Nephron progenitor cell (in vitro differentiated cells): ENCODE measurements around the gene SEL1L.

Source experiments
- DNase-seq: peaks from one replicate; pipeline ENCODE4 v3.0.0; 2021
- H3K27ac Mint-ChIP-seq: 2 replicates; pipeline ENCODE4 v1.8.0; 2021; ENCODE audit warnings: mild to moderate bottlenecking, moderate library complexity, mixed read lengths
- H3K27me3 Mint-ChIP-seq: 2 replicates; pipeline ENCODE4 v1.8.0; 2021; ENCODE audit warnings: mild to moderate bottlenecking, low read depth, mixed read lengths; ENCODE audit not compliant: poor library complexity
- H3K36me3 Mint-ChIP-seq: 2 replicates; pipeline ENCODE4 v1.8.0; 2021; ENCODE audit warnings: low read depth, mixed read lengths
- H3K4me1 Mint-ChIP-seq: 2 replicates; pipeline ENCODE4 v1.8.0; 2021; ENCODE audit warnings: mixed read lengths
- H3K4me3 Mint-ChIP-seq: 2 replicates; pipeline ENCODE4 v1.8.0; 2021; ENCODE audit warnings: mild to moderate bottlenecking, moderate library complexity, mixed read lengths
- H3K9me3 Mint-ChIP-seq: 2 replicates; pipeline ENCODE4 v1.8.0; 2021; ENCODE audit warnings: mild to moderate bottlenecking, moderate library complexity, mixed read lengths
- TF ChIP-seq, protein P1 (sequence below): fragments of 200-600 bp; sonication (generic); IDR thresholded peaks from 2 replicates; pipeline ENCODE4 v1.5.0; 2021; ENCODE audit warnings: antibody characterized with exemption

Gene SEL1L

DNA sequence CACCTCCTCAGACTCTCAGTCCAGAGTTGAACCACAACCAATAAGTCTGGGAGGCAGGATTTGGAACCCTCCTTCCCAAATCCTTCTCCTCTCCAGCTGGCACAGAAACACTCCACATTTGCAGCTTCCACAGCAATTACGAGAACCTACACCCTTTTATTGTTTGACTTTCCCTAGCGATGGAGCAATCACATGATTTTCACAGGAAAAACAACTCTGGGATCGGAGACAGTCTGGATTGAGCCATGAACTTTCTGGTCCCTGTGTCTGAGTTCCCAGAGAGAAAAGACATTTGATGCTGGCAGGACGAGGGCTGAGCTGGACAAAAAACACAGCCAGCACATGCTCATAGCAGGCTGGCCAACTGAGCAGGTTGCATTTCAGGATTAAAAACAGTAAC lies 84.5 kb downstream of the SEL1L start:
- Mint-ChIP-seq H3K4me1 (peaks cover 38% of the 10 kb centered on the region), H3K27me3 (peaks cover 11% of the 10 kb centered on the region), H3K9me3 (peaks cover 6% of the 10 kb centered on the region), H3K36me3 (no peaks in the 10 kb centered on the region), H3K27ac (no peak overlapping the region), H3K4me3 (no peak overlapping the region)
- TF ChIP-seq, protein P1, sequence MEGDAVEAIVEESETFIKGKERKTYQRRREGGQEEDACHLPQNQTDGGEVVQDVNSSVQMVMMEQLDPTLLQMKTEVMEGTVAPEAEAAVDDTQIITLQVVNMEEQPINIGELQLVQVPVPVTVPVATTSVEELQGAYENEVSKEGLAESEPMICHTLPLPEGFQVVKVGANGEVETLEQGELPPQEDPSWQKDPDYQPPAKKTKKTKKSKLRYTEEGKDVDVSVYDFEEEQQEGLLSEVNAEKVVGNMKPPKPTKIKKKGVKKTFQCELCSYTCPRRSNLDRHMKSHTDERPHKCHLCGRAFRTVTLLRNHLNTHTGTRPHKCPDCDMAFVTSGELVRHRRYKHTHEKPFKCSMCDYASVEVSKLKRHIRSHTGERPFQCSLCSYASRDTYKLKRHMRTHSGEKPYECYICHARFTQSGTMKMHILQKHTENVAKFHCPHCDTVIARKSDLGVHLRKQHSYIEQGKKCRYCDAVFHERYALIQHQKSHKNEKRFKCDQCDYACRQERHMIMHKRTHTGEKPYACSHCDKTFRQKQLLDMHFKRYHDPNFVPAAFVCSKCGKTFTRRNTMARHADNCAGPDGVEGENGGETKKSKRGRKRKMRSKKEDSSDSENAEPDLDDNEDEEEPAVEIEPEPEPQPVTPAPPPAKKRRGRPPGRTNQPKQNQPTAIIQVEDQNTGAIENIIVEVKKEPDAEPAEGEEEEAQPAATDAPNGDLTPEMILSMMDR: no peak
- DNase-seq: no peak

DNA sequence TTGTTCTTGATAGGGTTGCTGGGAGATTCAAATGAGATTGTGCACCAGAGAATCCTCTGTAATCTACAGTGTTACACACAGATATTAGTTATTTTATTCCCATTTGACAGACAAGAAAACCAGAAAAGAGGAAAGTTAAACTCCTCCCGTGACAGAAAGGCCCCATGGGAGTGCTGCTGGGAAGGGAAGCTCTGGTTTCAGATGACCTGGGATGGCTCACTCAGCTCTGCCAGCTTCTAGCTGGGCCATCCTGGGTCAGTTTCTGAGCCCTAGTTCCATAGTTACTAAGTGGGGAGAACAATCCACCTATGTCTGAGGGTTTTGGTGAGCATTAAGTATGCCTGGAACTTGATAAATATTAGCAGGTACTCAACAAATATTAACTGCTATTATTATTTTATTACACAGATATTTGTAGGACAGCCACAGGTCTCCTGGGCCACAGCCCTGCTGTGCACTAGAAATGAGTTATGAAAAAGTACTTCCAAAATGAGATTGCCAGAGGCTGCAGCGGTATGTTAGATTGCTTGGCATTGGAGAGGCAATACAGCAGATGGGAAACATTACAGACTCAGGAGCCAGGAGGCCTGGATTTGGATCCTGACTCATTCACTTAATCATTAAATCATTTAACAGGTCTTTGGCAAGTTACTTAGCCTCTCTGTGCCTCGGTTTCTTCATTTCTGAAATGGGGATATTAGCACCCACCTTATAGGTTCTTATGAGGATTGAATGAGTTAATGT lies 86.5 kb downstream of the SEL1L start:
- TF ChIP-seq, protein P1: no peak
- H3K36me3 Mint-ChIP-seq: no peaks in the 10 kb centered on the region
- peaks cover 31% of the 10 kb centered on the region for H3K4me1 Mint-ChIP-seq
- DNase-seq: no peak
- no peak overlapping the region for H3K27ac Mint-ChIP-seq
- peaks cover 9% of the 10 kb centered on the region for H3K27me3 Mint-ChIP-seq
- no peak overlapping the region for H3K4me3 Mint-ChIP-seq
- H3K9me3 Mint-ChIP-seq: peaks cover 11% of the 10 kb centered on the region

GRCh38 chr14:81446279-81447007 lies 87.2 kb downstream of the SEL1L start:
- TF ChIP-seq, protein P1: no peak
- H3K27me3 Mint-ChIP-seq: peaks cover 11% of the 10 kb centered on the region
- peaks cover 11% of the 10 kb centered on the region for H3K9me3 Mint-ChIP-seq
- H3K4me3 Mint-ChIP-seq: no peak overlapping the region
- no peaks in the 10 kb centered on the region for H3K36me3 Mint-ChIP-seq
- no peak overlapping the region for H3K27ac Mint-ChIP-seq
- DNase-seq: no peak
- peaks cover 31% of the 10 kb centered on the region for H3K4me1 Mint-ChIP-seq

- Mint-ChIP-seq H3K36me3 (no peaks in the 10 kb centered on the region), H3K9me3 (peaks cover 11% of the 10 kb centered on the region), H3K27me3 (peaks cover 58% of the 10 kb centered on the region), H3K4me3 (no peak overlapping the region), H3K4me1 (peaks cover 11% of the 10 kb centered on the region), H3K27ac (no peak overlapping the region)
- TF ChIP-seq, protein P1: no peak
- DNase-seq: no peak
Observed at GRCh38 chr14:81441626-81442134, 92.0 kb downstream of the SEL1L start.

DNA sequence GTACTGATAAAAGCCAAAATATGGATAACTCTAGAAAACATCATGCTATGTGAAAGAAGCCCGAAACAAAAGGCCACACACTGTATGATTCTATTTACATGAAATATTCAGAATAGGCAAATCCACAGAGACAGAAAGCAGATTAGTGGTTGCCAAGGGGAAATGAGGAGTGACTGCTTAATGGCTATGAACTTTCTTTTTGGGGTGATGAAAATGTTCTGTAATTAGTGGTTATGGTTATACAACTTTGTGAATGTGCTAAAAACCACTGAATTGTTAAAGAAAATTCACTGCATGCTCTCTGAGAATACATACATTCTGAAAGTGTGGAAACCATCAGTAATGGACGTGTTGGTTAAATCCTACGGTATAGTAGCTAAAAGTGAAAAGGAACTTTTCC lies 93.6 kb downstream of the SEL1L start:
- H3K4me3 Mint-ChIP-seq: no peak overlapping the region
- no peak overlapping the region for H3K27ac Mint-ChIP-seq
- peaks cover 11% of the 10 kb centered on the region for H3K9me3 Mint-ChIP-seq
- no peaks in the 10 kb centered on the region for H3K36me3 Mint-ChIP-seq
- peaks cover 17% of the 10 kb centered on the region for H3K4me1 Mint-ChIP-seq
- no peak for DNase-seq
- TF ChIP-seq, protein P1: no peak
- peaks cover 66% of the 10 kb centered on the region for H3K27me3 Mint-ChIP-seq
